ENCODE measurements around the gene ACOX3.

- TF ChIP-seq CTCF (conservative IDR thresholded peaks at IDR 0.05), result no peak
- TF ChIP-seq EZH2 (IDR thresholded peaks at IDR 0.05; ENCODE audit: low read depth), result no peak
Measured at GRCh38 chr4:8451440-8452182, 11.1 kb upstream of the ACOX3 start.
